DND-41 (cell line): ENCODE results near the gene MALRD1.

Experiments used
- ATAC-seq: fragments of 200-7000 bp; cut with Tn5 transposase; 3 replicates; pipeline ENCODE4 v1.9.1; 2021; ENCODE audit warnings: low read depth; ENCODE audit not compliant: insufficient read depth
- DNase-seq: peaks from one replicate; pipeline ENCODE4 v3.0.0-alpha.2; 2020
- H2AFZ ChIP-seq: 2 replicates; pipeline ENCODE4 v1.6.0; 2012; ENCODE audit warnings: low read depth, low read length
- H3K27ac ChIP-seq: 2 replicates; pipeline ENCODE4 v1.5.1; 2012; ENCODE audit warnings: low read length, inconsistent platforms
- H3K27me3 ChIP-seq: fragments of 200-600 bp; sonication (generic); 2 replicates; pipeline ENCODE4 v1.6.0; 2012; ENCODE audit warnings: low read length, mild to moderate bottlenecking, inconsistent platforms; ENCODE audit not compliant: insufficient read depth, poor library complexity
- H3K36me3 ChIP-seq: 2 replicates; pipeline ENCODE4 v1.5.1; 2012; ENCODE audit warnings: low read length, inconsistent platforms; ENCODE audit not compliant: insufficient read depth
- H3K4me1 ChIP-seq: 2 replicates; pipeline ENCODE4 v1.5.1; 2012; ENCODE audit warnings: mild to moderate bottlenecking, low read length; ENCODE audit not compliant: insufficient read depth
- H3K4me2 ChIP-seq: 2 replicates; pipeline ENCODE4 v1.6.0; 2012; ENCODE audit warnings: mild to moderate bottlenecking, moderate library complexity, low read length, inconsistent platforms; ENCODE audit not compliant: insufficient read depth
- H3K4me3 ChIP-seq, 2 experiments: fragments of 200-600 bp in 1 of 2; shearing (Covaris generic) in 1 of 2; 2 replicates each; pipeline ENCODE4 v1.5.1; 2012 to 2016; ENCODE audit warnings: inconsistent platforms in 2 of 2, low read length in 2 of 2, mild to moderate bottlenecking in 2 of 2, low read depth in 1 of 2, moderate library complexity in 1 of 2
- H3K79me2 ChIP-seq: 2 replicates; pipeline ENCODE4 v1.6.0; 2012; ENCODE audit warnings: low read length, inconsistent platforms; ENCODE audit not compliant: insufficient read depth
- H3K9ac ChIP-seq: 2 replicates; pipeline ENCODE4 v1.6.0; 2012; ENCODE audit warnings: low read depth, mild to moderate bottlenecking, inconsistent platforms, low read length, moderate library complexity
- H3K9me3 ChIP-seq: 2 replicates; pipeline ENCODE4 v1.5.1; 2012; ENCODE audit warnings: low read length, moderate library complexity, mild to moderate bottlenecking, inconsistent platforms; ENCODE audit not compliant: insufficient read depth, severe bottlenecking
- H4K20me1 ChIP-seq: 2 replicates; pipeline ENCODE4 v1.6.0; 2012; ENCODE audit warnings: low read length; ENCODE audit not compliant: insufficient read depth
- CTCF ChIP-seq: IDR thresholded peaks from 2 replicates; pipeline ENCODE4 v1.5.1; 2012; ENCODE audit warnings: borderline replicate concordance, low read length, moderate library complexity, mild to moderate bottlenecking; ENCODE audit not compliant: poor library complexity, severe bottlenecking; ENCODE audit errors: extremely low read depth
- EZH2 ChIP-seq: IDR thresholded peaks from 3 replicates; pipeline ENCODE4 v1.6.1; 2012; ENCODE audit warnings: borderline replicate concordance, low read depth, mild to moderate bottlenecking, moderate library complexity, low read length, inconsistent platforms; ENCODE audit not compliant: severe bottlenecking

Gene MALRD1

GRCh38 chr10:19302117-19302516 is 253.5 kb downstream of the MALRD1 start:
- H3K9ac ChIP-seq = no peak overlapping the region
- no peaks in the 10 kb centered on the region for H3K79me2 ChIP-seq
- H3K27ac ChIP-seq = no peak overlapping the region
- no peak for ATAC-seq
- TF ChIP-seq CTCF = no peak
- no peak for TF ChIP-seq EZH2
- H2AFZ ChIP-seq = no peak overlapping the region
- no peaks in the 10 kb centered on the region for H4K20me1 ChIP-seq
- DNase-seq = no peak
- H3K9me3 ChIP-seq = no peaks in the 10 kb centered on the region
- no peaks in the 10 kb centered on the region for H3K36me3 ChIP-seq
- H3K27me3 ChIP-seq = no peaks in the 10 kb centered on the region
- H3K4me3 ChIP-seq = no peak overlapping the region
- no peaks in the 10 kb centered on the region for H3K4me1 ChIP-seq
- H3K4me2 ChIP-seq = no peak overlapping the region

- Histone ChIP-seq H3K27me3 (no peaks in the 10 kb centered on the region), H2AFZ (no peak overlapping the region), H3K36me3 (no peaks in the 10 kb centered on the region), H3K9ac (no peak overlapping the region), H3K4me2 (no peak overlapping the region), H3K79me2 (no peaks in the 10 kb centered on the region), H4K20me1 (no peaks in the 10 kb centered on the region), H3K4me1 (no peaks in the 10 kb centered on the region), H3K4me3 (no peak overlapping the region), H3K27ac (no peak overlapping the region), H3K9me3 (no peaks in the 10 kb centered on the region)
- DNase-seq (no peak), ATAC-seq (no peak)
- no peak for TF ChIP-seq EZH2
- TF ChIP-seq CTCF = no peak
Observed at GRCh38 chr10:19310066-19310465, 261.5 kb downstream of the MALRD1 start.

- Histone ChIP-seq H3K27ac (no peak overlapping the region), H3K9ac (no peak overlapping the region), H3K27me3 (no peaks in the 10 kb centered on the region), H3K79me2 (no peaks in the 10 kb centered on the region), H3K9me3 (no peaks in the 10 kb centered on the region), H3K36me3 (no peaks in the 10 kb centered on the region), H3K4me3 (no peak overlapping the region), H3K4me2 (no peak overlapping the region), H3K4me1 (no peaks in the 10 kb centered on the region), H4K20me1 (no peaks in the 10 kb centered on the region), H2AFZ (no peak overlapping the region)
- TF ChIP-seq EZH2 (no peak), CTCF (no peak)
- DNase-seq = no peak
- no peak for ATAC-seq
Observed at GRCh38 chr10:19316204-19316870, 267.7 kb downstream of the MALRD1 start.
